Measurements from ENCODE around the gene NHLRC4.

NHLRC4 gene

DNA sequence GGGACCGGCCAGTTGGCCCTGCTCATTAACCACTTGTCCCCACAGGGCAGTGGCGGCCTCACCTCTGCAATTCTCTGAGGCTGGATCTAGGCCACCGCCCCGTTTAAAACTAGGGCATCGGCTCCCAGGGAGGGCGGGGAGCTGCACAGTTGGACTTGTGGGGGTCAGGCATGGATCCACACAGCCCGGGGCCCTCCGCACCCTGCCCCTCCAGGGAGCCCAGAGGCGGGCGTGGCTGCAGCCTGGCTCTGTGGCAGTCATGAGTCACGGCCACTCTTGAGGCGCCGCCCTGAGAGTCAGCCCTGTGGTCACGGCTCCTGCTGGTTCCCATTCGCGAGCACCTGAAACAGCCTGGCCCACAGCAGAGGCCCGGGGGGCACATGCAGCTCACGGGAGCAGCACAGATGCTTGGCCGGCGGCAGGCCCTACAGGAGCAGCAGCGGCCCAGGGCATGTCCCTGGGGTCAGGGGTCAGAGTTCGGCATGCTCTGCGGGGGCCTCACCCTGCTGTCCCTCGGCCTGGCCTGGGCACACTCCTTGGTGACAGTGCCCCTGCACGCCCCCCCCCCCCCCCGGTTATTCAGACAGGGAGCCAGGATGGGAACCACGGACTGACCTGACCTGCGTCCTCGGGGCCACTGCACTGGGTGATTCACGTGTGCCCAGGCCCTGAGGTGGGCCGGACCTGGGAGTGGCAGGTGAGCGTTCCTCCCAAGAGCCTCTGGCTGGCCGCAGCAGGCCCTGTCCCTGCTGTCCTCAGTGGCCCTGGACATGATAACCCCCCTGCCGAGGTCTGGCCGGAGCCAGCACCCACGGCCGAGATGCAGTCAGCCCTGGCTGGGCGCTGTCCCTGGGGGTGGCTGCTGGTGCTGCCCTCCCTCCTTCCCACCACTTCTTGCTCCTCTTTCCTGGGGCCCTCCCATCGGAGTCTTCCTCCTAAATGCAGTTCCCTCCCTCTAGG, 31.1 kb upstream of the NHLRC4 start:
- H3K27me3 ChIP-seq (ENCODE audit: control insufficient read depth, insufficient read depth, low read length): no peaks in the 10 kb centered on the region
- no peak overlapping the region for H3K4me3 ChIP-seq (ENCODE audit: low read length)
- H3K9ac ChIP-seq (ENCODE audit: low read length): no peak overlapping the region
- no peaks in the 10 kb centered on the region for H3K4me1 ChIP-seq (ENCODE audit: control insufficient read depth, insufficient read depth, low read length)
- H3K27ac ChIP-seq (ENCODE audit: low read depth, low read length): no peak overlapping the region
- H3K36me3 ChIP-seq (ENCODE audit: control insufficient read depth, insufficient read depth, low read length): peaks cover 7% of the 10 kb centered on the region

GRCh38 chr16:536746-537145, 30.1 kb upstream of the NHLRC4 start:
- no peak overlapping the region for H3K9ac ChIP-seq (ENCODE audit: low read length)
- no peaks in the 10 kb centered on the region for H3K4me1 ChIP-seq (ENCODE audit: control insufficient read depth, insufficient read depth, low read length)
- no peak overlapping the region for H3K27ac ChIP-seq (ENCODE audit: low read depth, low read length)
- H3K4me3 ChIP-seq (ENCODE audit: low read length): no peak overlapping the region
- H3K27me3 ChIP-seq (ENCODE audit: control insufficient read depth, insufficient read depth, low read length): no peaks in the 10 kb centered on the region
- H3K36me3 ChIP-seq (ENCODE audit: control insufficient read depth, insufficient read depth, low read length): peaks cover 7% of the 10 kb centered on the region

- Histone ChIP-seq H3K36me3 (ENCODE audit: control insufficient read depth, insufficient read depth, low read length) (peaks cover 7% of the 10 kb centered on the region), H3K27me3 (ENCODE audit: control insufficient read depth, insufficient read depth, low read length) (no peaks in the 10 kb centered on the region), H3K4me1 (ENCODE audit: control insufficient read depth, insufficient read depth, low read length) (no peaks in the 10 kb centered on the region)
Observed at GRCh38 chr16:537415-538335, 29.1 kb upstream of the NHLRC4 start.

GRCh38 chr16:539901-540530, 26.8 kb upstream of the NHLRC4 start:
- no peak overlapping the region for H3K9ac ChIP-seq (ENCODE audit: low read length)
- no peak overlapping the region for H3K4me3 ChIP-seq (ENCODE audit: low read length)
- no peaks in the 10 kb centered on the region for H3K4me1 ChIP-seq (ENCODE audit: control insufficient read depth, insufficient read depth, low read length)
- no peak overlapping the region for H3K27ac ChIP-seq (ENCODE audit: low read depth, low read length)
- H3K36me3 ChIP-seq (ENCODE audit: control insufficient read depth, insufficient read depth, low read length): peaks cover 7% of the 10 kb centered on the region
- no peaks in the 10 kb centered on the region for H3K27me3 ChIP-seq (ENCODE audit: control insufficient read depth, insufficient read depth, low read length)

More at GRCh38 chr16:537415-538335, 29.1 kb upstream of the NHLRC4 start:
- Histone ChIP-seq H3K4me3 (ENCODE audit: low read length) (no peak overlapping the region), H3K9ac (ENCODE audit: low read length) (no peak overlapping the region), H3K27ac (ENCODE audit: low read depth, low read length) (no peak overlapping the region)

GRCh38 chr16:540645-541340, 26.0 kb upstream of the NHLRC4 start:
- peaks cover 7% of the 10 kb centered on the region for H3K36me3 ChIP-seq (ENCODE audit: control insufficient read depth, insufficient read depth, low read length)
- no peak overlapping the region for H3K4me3 ChIP-seq (ENCODE audit: low read length)
- H3K27ac ChIP-seq (ENCODE audit: low read depth, low read length): no peak overlapping the region
- H3K4me1 ChIP-seq (ENCODE audit: control insufficient read depth, insufficient read depth, low read length): no peaks in the 10 kb centered on the region
- no peaks in the 10 kb centered on the region for H3K27me3 ChIP-seq (ENCODE audit: control insufficient read depth, insufficient read depth, low read length)
- no peak overlapping the region for H3K9ac ChIP-seq (ENCODE audit: low read length)

DNA sequence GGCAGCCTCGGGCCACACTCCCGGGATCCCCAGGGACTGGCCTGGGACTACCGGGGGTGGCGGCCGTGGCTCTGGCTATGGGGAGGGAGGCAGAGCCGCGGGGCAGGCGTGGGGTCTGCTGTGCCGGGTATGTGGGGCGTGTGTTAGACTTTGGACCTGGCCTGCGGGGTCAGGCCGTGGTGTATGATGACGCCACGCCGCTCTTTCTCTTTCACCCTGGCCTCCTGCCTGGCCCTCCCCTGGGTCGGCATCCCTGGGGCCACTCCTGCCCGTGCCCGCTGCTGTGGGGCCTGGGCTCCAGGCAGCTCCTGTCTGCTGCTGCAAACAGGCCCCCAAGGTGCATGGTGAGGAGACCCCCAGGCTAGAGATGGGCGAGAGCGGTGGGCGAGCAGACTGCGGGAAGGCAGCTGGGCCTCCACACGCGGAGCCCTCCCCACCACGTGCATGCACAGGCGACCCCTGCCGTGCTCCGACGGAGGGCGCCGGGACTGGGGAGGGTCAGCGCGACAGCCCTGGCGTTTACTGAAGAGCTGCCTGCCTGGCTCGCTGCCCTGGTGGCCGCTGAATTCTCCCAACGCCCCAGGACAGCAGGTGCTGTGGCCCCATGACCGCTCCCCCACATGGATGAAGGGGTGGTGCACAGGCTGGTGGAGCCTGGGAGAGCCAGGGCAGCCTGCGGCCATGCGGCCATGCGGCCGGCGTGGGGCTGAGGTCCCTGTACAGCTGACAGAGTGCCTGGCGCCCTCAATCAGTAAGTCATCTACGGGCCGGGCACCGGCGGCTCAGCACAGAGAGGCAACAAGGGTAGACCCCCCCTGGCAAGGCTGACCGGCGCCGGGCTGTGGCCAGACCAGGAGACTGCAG, 23.3 kb upstream of the NHLRC4 start:
- H3K9ac ChIP-seq (ENCODE audit: low read length): no peak overlapping the region
- no peaks in the 10 kb centered on the region for H3K36me3 ChIP-seq (ENCODE audit: control insufficient read depth, insufficient read depth, low read length)

GRCh38 chr16:544517-544916, 22.3 kb upstream of the NHLRC4 start:
- Histone ChIP-seq H3K4me1 (ENCODE audit: control insufficient read depth, insufficient read depth, low read length) (no peaks in the 10 kb centered on the region), H3K27ac (ENCODE audit: low read depth, low read length) (no peak overlapping the region), H3K4me3 (ENCODE audit: low read length) (no peak overlapping the region), H3K9ac (ENCODE audit: low read length) (no peak overlapping the region), H3K36me3 (ENCODE audit: control insufficient read depth, insufficient read depth, low read length) (no peaks in the 10 kb centered on the region), H3K27me3 (ENCODE audit: control insufficient read depth, insufficient read depth, low read length) (no peaks in the 10 kb centered on the region)

More for the DNA sequence above, 23.3 kb upstream of the NHLRC4 start:
- no peaks in the 10 kb centered on the region for H3K27me3 ChIP-seq (ENCODE audit: control insufficient read depth, insufficient read depth, low read length)
- no peaks in the 10 kb centered on the region for H3K4me1 ChIP-seq (ENCODE audit: control insufficient read depth, insufficient read depth, low read length)
- H3K27ac ChIP-seq (ENCODE audit: low read depth, low read length): no peak overlapping the region
- no peak overlapping the region for H3K4me3 ChIP-seq (ENCODE audit: low read length)

- no peak overlapping the region for H3K27ac ChIP-seq (ENCODE audit: low read depth, low read length)
- H3K9ac ChIP-seq (ENCODE audit: low read length): no peak overlapping the region
- no peaks in the 10 kb centered on the region for H3K4me1 ChIP-seq (ENCODE audit: control insufficient read depth, insufficient read depth, low read length)
- no peak overlapping the region for H3K4me3 ChIP-seq (ENCODE audit: low read length)
- no peaks in the 10 kb centered on the region for H3K27me3 ChIP-seq (ENCODE audit: control insufficient read depth, insufficient read depth, low read length)
- peaks cover 7% of the 10 kb centered on the region for H3K36me3 ChIP-seq (ENCODE audit: control insufficient read depth, insufficient read depth, low read length)
Observed at GRCh38 chr16:546909-547770, 19.7 kb upstream of the NHLRC4 start.

DNA sequence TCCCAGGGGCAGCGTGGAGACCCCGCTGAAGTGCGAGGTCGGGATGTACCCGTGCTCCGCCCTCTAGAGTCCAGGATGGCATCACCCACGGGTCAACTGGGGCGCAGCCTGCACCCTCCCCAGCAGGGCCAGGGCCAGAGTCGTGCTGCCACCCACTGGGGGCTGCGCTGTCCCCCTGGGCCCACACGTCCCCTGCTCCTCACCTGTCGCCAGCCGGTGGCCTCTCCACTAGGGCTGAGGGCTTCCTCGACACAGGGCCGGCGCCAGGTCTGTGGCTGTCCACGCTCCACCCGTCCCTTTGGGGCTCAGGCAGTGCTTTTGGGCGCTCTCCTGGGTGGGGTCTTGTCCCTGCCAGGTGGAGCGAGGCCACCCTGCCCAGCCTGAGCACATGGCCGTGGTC, 18.2 kb upstream of the NHLRC4 start:
- H3K9ac ChIP-seq (ENCODE audit: low read length): no peak overlapping the region
- peaks cover 7% of the 10 kb centered on the region for H3K36me3 ChIP-seq (ENCODE audit: control insufficient read depth, insufficient read depth, low read length)
- no peak overlapping the region for H3K4me3 ChIP-seq (ENCODE audit: low read length)
- H3K27me3 ChIP-seq (ENCODE audit: control insufficient read depth, insufficient read depth, low read length): no peaks in the 10 kb centered on the region
- H3K4me1 ChIP-seq (ENCODE audit: control insufficient read depth, insufficient read depth, low read length): no peaks in the 10 kb centered on the region
- no peak overlapping the region for H3K27ac ChIP-seq (ENCODE audit: low read depth, low read length)

DNA sequence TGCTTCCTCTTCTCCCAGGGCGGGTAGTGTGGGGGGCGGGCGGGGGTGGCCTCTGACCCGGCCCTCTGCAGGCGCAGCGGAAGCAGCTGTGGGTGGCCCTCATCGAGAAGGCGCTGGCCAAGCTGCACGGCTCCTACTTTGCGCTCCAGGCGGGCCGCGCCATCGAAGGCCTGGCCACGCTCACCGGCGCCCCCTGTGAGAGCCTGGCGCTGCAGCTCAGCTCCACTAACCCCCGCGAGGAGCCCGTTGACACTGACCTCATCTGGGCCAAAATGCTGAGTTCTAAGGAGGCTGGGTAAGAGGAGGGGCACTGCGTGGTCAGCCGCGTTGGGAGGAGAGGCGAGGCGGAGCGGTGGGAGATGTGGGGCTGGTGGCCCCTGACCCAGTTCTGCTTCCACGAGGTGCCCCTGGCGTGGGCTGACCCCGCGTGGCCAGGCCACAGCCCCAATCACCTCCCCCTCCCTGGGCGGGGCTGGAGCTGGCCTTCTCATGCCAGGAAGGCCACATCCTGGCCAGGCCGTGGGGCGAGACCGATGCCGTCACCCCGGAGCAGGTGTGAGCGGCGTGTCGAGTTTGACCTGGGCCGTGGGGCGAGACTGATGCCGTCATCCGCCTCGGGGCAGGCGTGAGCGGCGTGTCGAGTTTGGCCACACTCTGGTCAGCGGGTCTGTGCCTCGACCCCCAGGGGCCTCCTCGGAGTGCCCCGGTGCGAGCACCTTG, 17.1 kb upstream of the NHLRC4 start:
- Histone ChIP-seq H3K4me3 (ENCODE audit: low read length) (no peak overlapping the region), H3K4me1 (ENCODE audit: control insufficient read depth, insufficient read depth, low read length) (no peaks in the 10 kb centered on the region), H3K36me3 (ENCODE audit: control insufficient read depth, insufficient read depth, low read length) (peaks cover 7% of the 10 kb centered on the region), H3K9ac (ENCODE audit: low read length) (no peak overlapping the region), H3K27me3 (ENCODE audit: control insufficient read depth, insufficient read depth, low read length) (no peaks in the 10 kb centered on the region), H3K27ac (ENCODE audit: low read depth, low read length) (no peak overlapping the region)
